Loucy (cell line): ENCODE measurements around the gene ENTR1.

ENCODE experiments used
- H2AFZ ChIP-seq: fragments of 200-600 bp; sonication (generic); 2 replicates; pipeline ENCODE4 v1.6.0; 2016; ENCODE audit warnings: antibody characterized with exemption, mild to moderate bottlenecking, low read length, moderate library complexity
- H3F3A ChIP-seq: fragments of 200-600 bp; 2 replicates; pipeline ENCODE4 v1.6.0; 2016; ENCODE audit warnings: antibody characterized with exemption, low read depth, mild to moderate bottlenecking
- H3K27me3 ChIP-seq: fragments of 200-600 bp; sonication (generic); 2 replicates; pipeline ENCODE4 v1.6.1; 2014; ENCODE audit warnings: low read length, mild to moderate bottlenecking; ENCODE audit not compliant: insufficient read depth, poor library complexity, severe bottlenecking
- H3K36me3 ChIP-seq: fragments of 200-600 bp; sonication (generic); 2 replicates; pipeline ENCODE4 v1.6.1; 2016; ENCODE audit warnings: low read length; ENCODE audit not compliant: insufficient read depth
- H3K4me1 ChIP-seq: fragments of 200-600 bp; sonication (generic); 2 replicates; pipeline ENCODE4 v1.5.1; 2014; ENCODE audit warnings: low read length, mild to moderate bottlenecking; ENCODE audit not compliant: insufficient read depth, poor library complexity, severe bottlenecking
- H3K4me2 ChIP-seq: fragments of 200-600 bp; sonication (generic); 2 replicates; pipeline ENCODE4 v1.6.0; 2014; ENCODE audit warnings: antibody characterized with exemption, low read length, low read depth, mild to moderate bottlenecking; ENCODE audit not compliant: poor library complexity, severe bottlenecking
- H3K4me3 ChIP-seq: fragments of 200-600 bp; sonication (generic); 2 replicates; pipeline ENCODE4 v1.5.1; 2014; ENCODE audit warnings: low read length, mild to moderate bottlenecking, mixed read lengths; ENCODE audit not compliant: poor library complexity, severe bottlenecking
- H3K79me2 ChIP-seq: fragments of 200-600 bp; sonication (generic); 2 replicates; pipeline ENCODE4 v1.6.1; 2014; ENCODE audit warnings: low read length; ENCODE audit not compliant: insufficient read depth
- H3K9ac ChIP-seq: fragments of 200-600 bp; sonication (generic); 2 replicates; pipeline ENCODE4 v1.6.0; 2014; ENCODE audit warnings: mild to moderate bottlenecking, low read depth, low read length, moderate library complexity; ENCODE audit not compliant: poor library complexity, severe bottlenecking
- H3K9me2 ChIP-seq: fragments of 200-600 bp; sonication (generic); replicated peaks from 2 replicates; pipeline ENCODE4 v1.6.1; 2016; ENCODE audit warnings: low read depth, low read length, mixed read lengths
- H3K9me3 ChIP-seq: fragments of 200-600 bp; sonication (generic); 2 replicates; pipeline ENCODE4 v1.6.1; 2014; ENCODE audit warnings: mild to moderate bottlenecking, antibody characterized with exemption, low read length, low read depth; ENCODE audit not compliant: insufficient read depth
- H4K20me1 ChIP-seq: fragments of 200-600 bp; sonication (generic); 2 replicates; pipeline ENCODE4 v1.6.0; 2014; ENCODE audit warnings: antibody characterized with exemption, low read length, mild to moderate bottlenecking; ENCODE audit not compliant: insufficient read depth, poor library complexity, severe bottlenecking
- CTCF ChIP-seq: fragments of 200-600 bp; sonication (generic); conservative IDR thresholded peaks from 2 replicates; pipeline ENCODE4 v1.5.1; 2014; ENCODE audit warnings: mild to moderate bottlenecking, antibody characterized with exemption, low read length
- EZH2phosphoT487 ChIP-seq: fragments of 200-600 bp; IDR thresholded peaks from 2 replicates; pipeline ENCODE4 v1.6.1; 2018; ENCODE audit warnings: antibody characterized with exemption, mild to moderate bottlenecking, moderate library complexity, borderline replicate concordance

The ENTR1 gene

GRCh38 chr9:136441681-136442245 lies 31.3 kb upstream of the ENTR1 start:
- no peaks in the 10 kb centered on the region for H3K27me3 ChIP-seq
- H2AFZ ChIP-seq: no peak overlapping the region
- H3K36me3 ChIP-seq: peaks cover 45% of the 10 kb centered on the region; the same call in 1 of the 2 replicates
- H3K9me2 ChIP-seq: no peaks in the 10 kb centered on the region
- H3K4me2 ChIP-seq: no peak overlapping the region
- H3K4me3 ChIP-seq: no peak overlapping the region
- no peak overlapping the region for H3K9ac ChIP-seq
- TF ChIP-seq EZH2phosphoT487 (no peak), CTCF (no peak)
- H3K4me1 ChIP-seq: peaks cover 22% of the 10 kb centered on the region
- no peaks in the 10 kb centered on the region for H3F3A ChIP-seq
- H3K9me3 ChIP-seq: no peaks in the 10 kb centered on the region
- H4K20me1 ChIP-seq: peaks cover 28% of the 10 kb centered on the region
- peaks cover 28% of the 10 kb centered on the region for H3K79me2 ChIP-seq

- H3F3A ChIP-seq: no peaks in the 10 kb centered on the region
- no peaks in the 10 kb centered on the region for H3K9me2 ChIP-seq
- H3K27me3 ChIP-seq: no peaks in the 10 kb centered on the region
- no peak overlapping the region for H3K4me3 ChIP-seq
- no peak overlapping the region for H3K9ac ChIP-seq
- H3K4me2 ChIP-seq: no peak overlapping the region
- TF ChIP-seq EZH2phosphoT487: no peak
- no peak overlapping the region for H2AFZ ChIP-seq
- H4K20me1 ChIP-seq: peaks cover 33% of the 10 kb centered on the region
- H3K4me1 ChIP-seq: peaks cover 22% of the 10 kb centered on the region
- peaks cover 42% of the 10 kb centered on the region; the same call in 1 of the 2 replicates for H3K36me3 ChIP-seq
- H3K9me3 ChIP-seq: no peaks in the 10 kb centered on the region
- peaks cover 33% of the 10 kb centered on the region for H3K79me2 ChIP-seq
These were observed 30.8 kb upstream of the ENTR1 start for GRCh38 chr9:136441191-136441680.

- peak within 1 kb of the TSS; percentile 32; the same call in 1 of the 2 replicates for H2AFZ ChIP-seq
- H3K4me1 ChIP-seq: peaks cover 22% of the 10 kb centered on the region
- H3K79me2 ChIP-seq: peaks cover 48% of the 10 kb centered on the region
- H3K9ac ChIP-seq: peak within 1 kb of the TSS; percentile 87
- no peaks in the 10 kb centered on the region for H3K9me2 ChIP-seq
- H3K27me3 ChIP-seq: no peaks in the 10 kb centered on the region
- peaks cover 42% of the 10 kb centered on the region for H4K20me1 ChIP-seq
- H3F3A ChIP-seq: no peaks in the 10 kb centered on the region
- TF ChIP-seq EZH2phosphoT487 (no peak), CTCF (peak; percentile 41)
- peak within 1 kb of the TSS; percentile 93 for H3K4me3 ChIP-seq
- peak within 1 kb of the TSS; percentile 98 for H3K4me2 ChIP-seq
- peaks cover 27% of the 10 kb centered on the region; the same call in 1 of the 2 replicates for H3K36me3 ChIP-seq
- no peaks in the 10 kb centered on the region for H3K9me3 ChIP-seq
These were observed 29.3 kb upstream of the ENTR1 start, which contains the start of gene INPP5E for GRCh38 chr9:136439481-136440408. INPP5E (minus strand) TSS chr9:136439845; CDS start chr9:136439419, 426 bp downstream.
